Stimulated activated CD4-positive, alpha-beta T cell treated with anti-CD3 and anti-CD28 coated beads, Interleukin-2, amount 100 ng/mL, for 4 hours (primary cell): ENCODE results near the gene DNAJC16.
"Not testable (repeated sequence)": the region's sequence is repeated elsewhere in the genome, so short reads cannot be mapped to it uniquely, and the experiment has no call there.

Source experiments
- DNase-seq: peaks from one replicate; pipeline ENCODE4 v3.0.0-alpha.2; 2020; ENCODE audit warnings: low read depth

Gene DNAJC16

GRCh38 chr1:15583016-15583706 is 56.5 kb downstream of the DNAJC16 start:
- DNase-seq = no peak

GRCh38 chr1:15584489-15585363 is 58.1 kb downstream of the DNAJC16 start, which contains the start of gene AGMAT:
TSS of gene AGMAT (minus strand) at chr1:15585051. CDS start at chr1:15584967, 84 bp downstream.
- DNase-seq = peak; percentile 44

GRCh38 chr1:15592285-15592684 is 65.6 kb downstream of the DNAJC16 start:
- DNase-seq = no peak

GRCh38 chr1:15595809-15596617 is 69.4 kb downstream of the DNAJC16 start:
- DNase-seq = no peak

GRCh38 chr1:15598436-15598835 is 71.8 kb downstream of the DNAJC16 start:
- no peak for DNase-seq

- DNase-seq = peak; percentile 88
Observed at GRCh38 chr1:15603050-15603965, 76.7 kb downstream of the DNAJC16 start.

GRCh38 chr1:15603966-15604282 is 77.3 kb downstream of the DNAJC16 start:
- not testable (repeated sequence) for DNase-seq

GRCh38 chr1:15604400-15604799 is 77.8 kb downstream of the DNAJC16 start:
- not testable (repeated sequence) for DNase-seq

GRCh38 chr1:15605398-15606383 is 79.0 kb downstream of the DNAJC16 start:
- DNase-seq = no peak

- DNase-seq = no peak
Observed at GRCh38 chr1:15609631-15610030, 83.0 kb downstream of the DNAJC16 start.

- no peak for DNase-seq
Observed at GRCh38 chr1:15610167-15610566, 83.5 kb downstream of the DNAJC16 start.

- no peak for DNase-seq
Observed at GRCh38 chr1:15616373-15617172, 89.9 kb downstream of the DNAJC16 start.

GRCh38 chr1:15617173-15618076 is 90.8 kb downstream of the DNAJC16 start, which contains the start of gene DDI2:
TSS of gene DDI2 (plus strand) at chr1:15617458. CDS start at chr1:15617671, 213 bp downstream.
- peak; percentile 93 for DNase-seq

GRCh38 chr1:15618077-15618654 is 91.5 kb downstream of the DNAJC16 start:
- DNase-seq = no peak

- no peak for DNase-seq
Observed at GRCh38 chr1:15618655-15619525, 92.2 kb downstream of the DNAJC16 start.

GRCh38 chr1:15620155-15620545 is 93.5 kb downstream of the DNAJC16 start:
- no peak for DNase-seq
